GM03348 (cell line): ENCODE data around the gene NELFA.

Experiments used
- DNase-seq: peaks from one replicate; pipeline ENCODE4 v3.0.0; 2012; ENCODE audit warnings: low spot score

NELFA gene

DNA sequence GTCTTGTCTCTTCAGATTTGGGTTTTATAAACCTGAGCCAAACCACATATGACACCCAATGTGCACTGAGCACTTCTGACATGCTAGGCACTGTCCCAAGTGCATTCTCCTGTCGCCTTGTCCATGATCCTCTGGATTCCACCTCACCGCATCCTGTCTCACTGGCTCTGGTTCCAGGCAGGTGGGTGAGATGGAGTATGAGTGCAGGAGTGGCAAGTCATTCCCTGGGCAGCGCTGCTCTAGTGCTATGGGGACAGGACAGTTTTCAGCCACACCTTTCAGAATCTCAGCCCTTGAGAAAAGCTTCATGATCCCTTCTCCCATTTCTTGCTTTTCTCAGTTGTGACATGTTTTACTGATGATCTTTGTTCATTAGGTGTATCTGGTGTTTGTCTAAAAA, 71.2 kb downstream of the NELFA start:
- DNase-seq: no peak

GRCh38 chr4:1933700-1934099, 75.1 kb downstream of the NELFA start:
- no peak for DNase-seq

DNA sequence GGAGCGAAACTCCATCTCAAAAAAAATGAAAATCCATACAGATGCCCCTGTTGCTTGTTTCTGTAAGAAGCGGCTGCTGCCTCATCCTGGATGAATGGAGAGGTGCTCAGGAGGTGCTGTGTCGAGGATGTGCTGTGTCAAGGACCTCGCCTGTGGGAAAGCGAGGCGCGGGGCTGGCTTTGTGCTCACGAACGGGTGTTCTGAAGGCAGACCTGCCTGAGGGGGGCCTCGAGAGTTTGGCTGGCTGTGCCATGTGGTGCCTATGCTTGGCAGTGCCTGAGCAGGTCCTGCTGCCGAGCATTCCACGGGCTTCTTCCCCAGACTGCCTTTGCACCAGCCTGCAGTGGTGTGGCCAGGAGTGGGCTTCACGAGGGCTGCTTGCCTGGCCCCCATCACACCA, 76.0 kb downstream of the NELFA start:
- DNase-seq: no peak
